Endometrium (tissue), 2 donors: ENCODE measurements around the gene CPLX3.

Source experiments
- FAIRE-seq: peaks from 2 replicates; lab custom pipeline; 2012; peaks lifted over from hg19 to GRCh38; lab: Jason Lieb, UNC
- donor health status: control.
- donor health status: control.

Gene CPLX3

GRCh38 chr15:74788042-74788682, 38.3 kb upstream of the CPLX3 start:
- no peak for FAIRE-seq

GRCh38 chr15:74788683-74789151, 37.7 kb upstream of the CPLX3 start:
- no peak for FAIRE-seq

GRCh38 chr15:74789171-74789631, 37.2 kb upstream of the CPLX3 start:
- FAIRE-seq, result no peak

GRCh38 chr15:74789741-74790079, 36.7 kb upstream of the CPLX3 start:
- FAIRE-seq, result no peak

- FAIRE-seq, result no peak
Observed at GRCh38 chr15:74790080-74790916, 36.1 kb upstream of the CPLX3 start.

- no peak for FAIRE-seq
Observed at GRCh38 chr15:74791007-74791406, 35.4 kb upstream of the CPLX3 start.

GRCh38 chr15:74791667-74792066, 34.8 kb upstream of the CPLX3 start:
- no peak for FAIRE-seq

- no peak for FAIRE-seq
Observed at GRCh38 chr15:74792227-74793016, 34.0 kb upstream of the CPLX3 start.

- FAIRE-seq, result no peak
Observed at GRCh38 chr15:74793135-74794028, 33.0 kb upstream of the CPLX3 start.

- no peak for FAIRE-seq
Observed at GRCh38 chr15:74794248-74794969, 32.0 kb upstream of the CPLX3 start.

GRCh38 chr15:74794970-74795349, 31.5 kb upstream of the CPLX3 start:
- no peak for FAIRE-seq

- no peak for FAIRE-seq
Observed at GRCh38 chr15:74795966-74796625, 30.3 kb upstream of the CPLX3 start.

- FAIRE-seq, result no peak
Observed at GRCh38 chr15:74798388-74799254, 27.8 kb upstream of the CPLX3 start.

GRCh38 chr15:74799255-74799855, 27.1 kb upstream of the CPLX3 start:
- FAIRE-seq, result no peak

GRCh38 chr15:74799856-74800558, 26.4 kb upstream of the CPLX3 start:
- FAIRE-seq, result no peak

GRCh38 chr15:74800559-74801094, 25.8 kb upstream of the CPLX3 start:
- no peak for FAIRE-seq

- no peak for FAIRE-seq
Observed at GRCh38 chr15:74801311-74801997, 25.0 kb upstream of the CPLX3 start.

- no peak for FAIRE-seq
Observed at GRCh38 chr15:74802290-74802689, 24.1 kb upstream of the CPLX3 start.
